Measurements from ENCODE around the gene RXRG.

Gene RXRG

GRCh38 chr1:165449131-165449530 is 4.2 kb upstream of the RXRG start:
- no peak for DNase-seq (ENCODE audit: low read depth in 2 of 2)

- no peak for DNase-seq (ENCODE audit: low read depth in 2 of 2)
Measured at GRCh38 chr1:165445388-165445787, 462 bp upstream of the RXRG start.

DNA sequence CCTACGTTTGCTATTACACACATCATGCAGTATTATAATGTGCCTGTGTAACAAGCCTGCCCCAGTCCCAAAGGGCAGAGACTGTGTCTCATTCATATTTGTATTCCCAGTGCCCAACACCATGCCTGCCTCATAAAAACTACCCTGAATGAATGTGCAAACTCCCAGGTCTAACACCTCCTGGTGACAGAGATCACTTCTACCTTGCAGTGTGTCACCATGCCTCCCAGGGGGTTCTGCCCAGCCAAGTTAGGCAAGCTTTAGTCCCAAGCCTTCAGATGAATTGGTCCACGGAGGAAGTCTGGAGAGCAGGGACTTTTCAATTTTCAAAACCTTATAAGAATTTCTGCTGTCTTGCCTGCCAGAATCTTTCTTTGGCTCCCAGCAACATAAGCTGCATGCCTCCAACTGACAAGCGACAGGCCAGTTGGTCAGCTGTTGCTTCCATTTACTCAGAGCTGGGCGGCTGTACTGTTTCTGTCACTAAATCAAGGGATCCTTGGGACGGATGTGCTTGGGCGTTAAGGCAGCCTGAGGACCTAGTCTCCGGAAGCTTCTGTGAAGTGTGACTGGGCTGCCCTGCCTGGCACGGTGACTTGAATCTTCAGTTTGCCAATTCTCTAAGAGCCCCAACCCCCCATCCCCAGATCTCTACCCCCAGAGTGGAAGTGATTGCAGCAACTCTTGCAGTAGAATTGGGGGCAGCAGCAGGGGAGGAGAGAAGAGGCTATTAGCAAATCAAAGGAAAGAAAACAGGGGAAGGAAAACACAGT is 1.2 kb downstream of the RXRG start:
- DNase-seq (ENCODE audit: low read depth in 2 of 2) = no peak

GRCh38 chr1:165442653-165443052 is 2.3 kb downstream of the RXRG start:
- DNase-seq (ENCODE audit: low read depth in 2 of 2) = no peak

DNA sequence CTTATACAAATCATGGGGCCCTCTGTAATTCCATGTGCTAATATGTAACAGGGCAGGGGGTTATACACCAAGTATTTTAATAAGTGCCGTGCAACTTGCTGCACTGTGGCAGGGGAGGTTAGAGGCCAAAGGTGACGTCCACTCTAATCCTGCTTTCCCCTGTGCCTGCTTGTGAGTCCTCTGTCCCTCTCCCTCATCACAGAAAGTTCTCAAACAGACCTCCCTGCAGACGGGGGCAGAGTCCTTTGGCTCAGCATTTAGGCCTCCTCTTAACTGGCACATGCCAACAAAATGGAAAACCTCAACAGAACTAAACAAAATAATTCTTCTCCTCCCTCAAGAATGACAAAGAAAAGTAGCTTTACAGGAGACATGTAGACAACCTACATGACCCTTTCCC is 2.9 kb downstream of the RXRG start:
- DNase-seq (ENCODE audit: low read depth in 2 of 2) = no peak

DNA sequence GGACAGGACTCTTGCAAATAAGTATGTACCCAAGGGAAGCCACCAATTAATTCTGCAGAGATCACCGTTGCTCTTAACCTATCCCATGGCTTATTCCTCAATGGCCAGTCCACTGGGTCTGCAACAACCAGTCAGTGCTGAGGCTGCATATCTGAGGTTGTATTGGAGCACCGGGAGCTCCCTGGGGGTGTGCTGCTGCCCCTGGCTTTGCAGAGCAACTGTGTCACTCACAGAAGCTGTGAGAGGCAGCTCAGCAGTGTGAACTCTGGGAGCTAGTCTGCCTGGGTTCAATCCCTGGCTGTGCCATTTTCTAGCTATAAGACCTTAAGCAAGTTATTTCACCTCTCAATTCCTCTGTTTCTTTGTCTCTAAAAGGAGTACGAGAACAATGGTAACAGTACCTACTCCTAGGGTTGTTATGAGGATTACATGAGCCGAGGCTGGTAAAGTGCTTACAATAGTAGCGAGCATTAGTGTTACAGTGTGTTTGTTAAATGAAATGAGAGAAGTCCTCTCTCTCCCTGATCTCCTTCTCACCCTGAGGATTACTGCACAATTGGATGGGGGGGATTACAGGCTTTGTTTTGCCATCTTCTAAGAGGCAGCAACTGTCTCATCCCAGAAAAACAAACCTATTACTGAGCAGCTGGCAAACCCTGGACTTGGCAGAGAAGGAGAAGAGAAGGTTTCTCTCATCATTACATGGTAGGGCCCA is 3.6 kb downstream of the RXRG start:
- no peak for DNase-seq (ENCODE audit: low read depth in 2 of 2)

DNA sequence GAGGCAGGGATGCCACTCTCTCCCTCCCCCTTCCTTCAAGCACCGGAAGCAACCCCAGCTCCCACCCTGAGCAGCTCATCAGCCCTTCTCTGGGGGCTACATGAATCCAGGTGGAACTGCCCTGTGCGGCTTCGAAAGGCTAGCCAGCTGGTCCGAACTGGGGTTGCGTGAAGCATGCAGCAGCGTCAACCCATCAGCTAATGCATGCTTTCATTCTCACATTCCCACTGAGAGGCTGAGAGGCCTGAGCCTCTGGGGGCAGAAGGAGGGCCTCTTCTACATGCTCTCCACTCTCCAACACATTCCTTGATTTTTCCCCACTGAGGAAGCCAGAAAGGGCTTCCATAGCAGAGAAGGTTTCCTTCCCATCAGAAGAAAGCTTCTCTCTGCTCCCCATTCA is 5.6 kb downstream of the RXRG start:
- no peak for DNase-seq (ENCODE audit: low read depth in 2 of 2)

DNA sequence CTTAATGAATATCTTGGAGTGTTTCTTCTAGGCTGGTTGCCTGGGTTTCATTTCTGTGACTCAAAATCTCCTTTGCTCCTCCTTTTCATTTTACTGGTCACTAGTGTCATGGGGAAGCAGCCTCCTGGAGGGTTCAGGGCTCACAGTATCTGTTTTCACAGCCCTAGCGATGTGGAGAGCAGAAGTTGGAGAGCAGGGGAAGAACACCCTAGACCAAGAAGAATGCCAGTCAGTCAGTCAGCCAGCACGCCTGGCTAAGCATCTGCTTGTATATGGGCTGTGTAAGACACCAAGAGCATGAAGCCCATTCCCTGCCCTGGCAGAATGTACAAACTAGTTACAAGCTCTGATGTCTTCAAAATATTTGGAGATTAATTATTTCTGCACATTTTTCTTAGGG is 7.9 kb downstream of the RXRG start:
- DNase-seq (ENCODE audit: low read depth in 2 of 2) = no peak

DNA sequence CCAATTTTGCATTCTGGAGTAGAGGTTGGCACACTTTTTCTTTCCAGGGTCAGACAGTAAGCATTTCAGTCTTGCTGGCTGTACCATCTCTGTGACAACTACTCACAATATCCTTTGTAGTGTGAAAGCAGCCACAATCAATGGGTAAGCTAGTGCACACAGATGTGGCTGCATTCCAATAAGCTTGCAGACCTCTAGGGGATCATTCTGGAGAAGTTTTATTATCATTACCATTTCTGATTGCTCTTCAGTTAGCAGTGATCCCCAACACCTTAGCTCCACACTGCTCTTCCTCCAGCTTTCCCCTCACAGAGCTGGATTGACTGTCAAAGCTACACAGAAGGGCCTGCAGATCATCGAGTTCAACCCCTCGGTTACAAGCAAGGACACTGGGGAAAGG is 9.1 kb downstream of the RXRG start:
- DNase-seq (ENCODE audit: low read depth in 2 of 2) = no peak

GRCh38 chr1:165434281-165434680 is 10.6 kb downstream of the RXRG start:
- DNase-seq (ENCODE audit: low read depth in 2 of 2) = no peak

GRCh38 chr1:165431079-165431478 is 13.8 kb downstream of the RXRG start:
- no peak for DNase-seq (ENCODE audit: low read depth in 2 of 2)

DNA sequence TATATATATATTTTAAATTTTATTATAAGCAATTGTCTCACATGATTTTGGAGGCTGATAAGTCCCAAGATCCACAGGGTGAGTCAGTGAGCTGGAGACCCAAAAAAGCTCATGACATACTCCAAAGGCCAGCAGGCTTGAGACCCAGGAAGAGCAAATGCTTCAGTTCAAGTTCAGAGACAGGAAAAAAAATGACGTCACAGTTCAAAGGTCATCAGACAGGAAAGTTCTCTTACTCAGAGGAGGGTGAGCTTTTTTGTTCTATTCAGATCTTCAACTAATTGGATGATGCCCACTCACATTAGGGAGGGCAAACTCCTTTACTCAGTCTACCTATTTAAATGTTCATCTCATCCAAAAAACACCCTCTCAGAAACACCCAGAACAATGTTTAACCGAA is 18.2 kb downstream of the RXRG start:
- DNase-seq (ENCODE audit: low read depth in 2 of 2) = no peak

DNA sequence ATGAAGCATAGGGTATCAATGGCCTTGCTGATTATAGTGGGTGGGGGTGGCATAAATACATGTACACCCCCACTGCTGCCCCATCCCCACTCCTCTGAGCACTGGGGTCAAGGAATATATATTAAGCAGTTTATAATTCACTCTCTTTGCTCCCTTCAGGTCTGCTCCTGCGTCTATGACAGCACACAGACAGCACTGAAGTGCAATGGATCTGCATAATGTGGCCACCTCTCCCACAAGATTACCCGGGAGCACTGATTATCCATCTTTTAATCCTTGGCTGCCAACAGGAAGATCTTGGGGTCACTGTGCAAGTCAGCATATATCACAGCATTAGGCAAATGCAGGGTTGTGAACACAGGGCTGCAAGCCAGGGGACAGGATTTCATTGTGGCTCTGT is 19.3 kb downstream of the RXRG start:
- DNase-seq (ENCODE audit: low read depth in 2 of 2) = no peak

DNA sequence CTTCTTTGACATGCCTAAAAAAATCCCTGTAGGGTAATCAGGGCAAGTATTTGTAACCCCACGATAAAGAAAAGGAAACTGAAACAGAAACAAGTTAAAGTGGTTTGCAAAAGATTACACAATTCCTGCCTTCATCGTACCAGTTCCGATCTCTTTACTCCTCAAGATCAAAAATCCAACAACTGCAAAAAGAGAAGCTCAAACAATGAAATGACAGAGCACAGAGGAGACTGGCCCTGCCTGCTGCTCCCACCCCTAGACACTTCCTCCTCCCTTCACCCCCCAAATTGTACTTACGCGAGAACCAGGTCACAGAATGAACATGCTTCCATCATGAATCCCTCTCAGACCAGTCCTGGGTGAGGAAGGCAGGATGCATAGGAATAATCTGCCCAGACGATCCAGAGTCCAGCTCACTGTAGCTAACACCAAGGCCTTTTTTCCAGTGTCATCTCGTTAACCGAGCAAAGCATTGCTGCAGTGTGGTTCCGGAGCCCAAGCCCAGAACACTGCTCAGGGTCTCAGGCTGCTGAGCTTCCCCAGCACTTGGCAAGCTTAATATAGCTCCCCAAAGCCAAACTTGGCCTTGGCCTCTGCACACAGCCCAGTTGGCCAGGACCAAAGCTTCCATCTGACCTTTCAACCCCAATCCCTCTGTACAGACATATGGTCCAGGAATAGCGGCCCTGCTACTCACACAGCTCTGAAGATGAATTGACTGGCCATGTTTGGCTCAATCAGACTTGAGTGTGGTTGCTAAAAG is 20.3 kb downstream of the RXRG start:
- DNase-seq (ENCODE audit: low read depth in 2 of 2) = no peak

DNA sequence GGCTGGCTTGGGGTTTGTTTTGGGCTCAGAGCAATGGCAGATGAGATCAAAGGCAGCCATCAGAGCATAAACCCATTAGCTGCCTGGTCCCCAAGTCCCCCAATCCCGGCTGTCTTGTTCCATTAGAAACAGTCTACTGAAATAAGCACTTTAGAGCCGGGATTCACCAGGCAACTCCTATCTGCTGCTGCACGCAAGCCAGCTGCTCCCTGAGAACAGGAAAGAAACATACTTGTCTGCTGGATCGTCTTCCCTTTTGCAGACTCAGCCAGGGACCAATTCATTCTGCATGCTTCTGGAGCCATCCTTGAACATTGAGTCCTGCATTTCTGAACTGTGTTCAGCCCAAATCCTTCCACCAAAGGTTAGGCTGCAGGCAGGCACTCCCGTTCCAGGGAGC is 21.8 kb downstream of the RXRG start:
- DNase-seq (ENCODE audit: low read depth in 2 of 2) = no peak

GRCh38 chr1:165420655-165421054 is 24.3 kb downstream of the RXRG start:
- no peak for DNase-seq (ENCODE audit: low read depth in 2 of 2)

DNA sequence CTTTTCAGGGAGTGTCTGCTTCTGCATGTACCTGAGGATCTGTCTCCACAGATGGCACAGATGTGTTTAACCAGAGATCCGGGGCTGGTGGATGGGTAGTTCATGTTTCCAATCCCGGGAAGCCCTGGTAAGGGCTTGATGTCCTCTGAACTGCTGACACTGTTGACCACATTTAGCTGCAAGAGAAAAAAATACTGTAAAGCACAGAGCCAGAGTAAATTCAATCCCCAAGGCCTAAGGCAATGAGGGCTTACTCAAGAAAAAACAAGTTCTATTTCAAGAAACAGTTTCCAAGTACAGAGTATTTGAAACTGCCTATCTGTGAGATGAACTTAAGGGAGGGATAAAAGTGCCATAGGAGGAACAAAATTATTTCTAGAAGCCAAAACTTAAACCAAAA is 25.1 kb downstream of the RXRG start:
- DNase-seq (ENCODE audit: low read depth in 2 of 2) = no peak

GRCh38 chr1:165418195-165418594 is 26.7 kb downstream of the RXRG start:
- no peak for DNase-seq (ENCODE audit: low read depth in 2 of 2)

GRCh38 chr1:165416876-165417275 is 28.1 kb downstream of the RXRG start:
- DNase-seq (ENCODE audit: low read depth in 2 of 2) = no peak

- DNase-seq (ENCODE audit: low read depth in 2 of 2) = no peak
Measured at GRCh38 chr1:165415068-165415467, 29.9 kb downstream of the RXRG start.

DNA sequence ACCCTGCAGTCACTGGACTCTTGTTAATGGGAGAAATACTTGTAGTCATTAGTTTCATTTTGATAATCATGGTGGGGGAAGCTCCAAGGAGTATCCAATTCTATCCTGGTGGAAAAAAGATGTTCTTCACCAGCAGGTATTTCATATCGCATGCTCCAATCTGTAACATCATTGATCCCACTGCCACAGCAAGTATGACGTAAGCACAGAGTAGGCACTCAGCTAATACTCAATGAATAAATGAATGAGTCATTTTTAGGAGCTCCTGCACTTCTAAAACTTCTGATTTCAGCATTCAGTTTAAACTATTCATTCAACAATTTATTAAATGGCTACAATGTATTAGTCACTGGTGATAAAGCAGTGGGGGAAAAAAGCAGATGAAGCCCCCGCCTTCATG is 30.3 kb downstream of the RXRG start:
- DNase-seq (ENCODE audit: low read depth in 2 of 2) = no peak

- DNase-seq (ENCODE audit: low read depth in 2 of 2) = no peak
Measured at GRCh38 chr1:165411396-165411795, 33.5 kb downstream of the RXRG start.

Measured in stimulated activated CD4-positive, alpha-beta T cell treated with anti-CD3 and anti-CD28 coated beads, Interleukin-1b, Interleukin-23, amount 100 ng/mL, for 4 hours (primary cell).